Measurements from ENCODE around the gene URB1.
A peak's percentile ranks its signal among the peaks of the same experiment; 100 is the strongest.
"Not testable (repeated sequence)": the region's sequence is repeated elsewhere in the genome, so short reads cannot be mapped to it uniquely, and the experiment has no call there.

Gene URB1

GRCh38 chr21:32377991-32378390, 14.8 kb downstream of the URB1 start:
- H3K27ac ChIP-seq, result no peak overlapping the region
- POLR2A ChIA-PET (ENCODE audit: low non-redundant PET), result no interaction called here
- CTCF ChIA-PET, result no interaction called here
- no peak for TF ChIP-seq CTCF (conservative IDR thresholded peaks at IDR 0.05; ENCODE audit: low read depth)
- no peak for DNase-seq (ENCODE audit: low spot score)

- 0 out of 2 replicates have a peak overlapping the region, but pooled peaks have one; percentile 13 for H3K27ac ChIP-seq
- TF ChIP-seq CTCF (conservative IDR thresholded peaks at IDR 0.05; ENCODE audit: low read depth), result no peak
- DNase-seq (ENCODE audit: low spot score), result no peak
- CTCF ChIA-PET, result no interaction called here
- POLR2A ChIA-PET (ENCODE audit: low non-redundant PET), result no interaction called here
Measured at GRCh38 chr21:32377506-32377905, 15.3 kb downstream of the URB1 start.

DNA sequence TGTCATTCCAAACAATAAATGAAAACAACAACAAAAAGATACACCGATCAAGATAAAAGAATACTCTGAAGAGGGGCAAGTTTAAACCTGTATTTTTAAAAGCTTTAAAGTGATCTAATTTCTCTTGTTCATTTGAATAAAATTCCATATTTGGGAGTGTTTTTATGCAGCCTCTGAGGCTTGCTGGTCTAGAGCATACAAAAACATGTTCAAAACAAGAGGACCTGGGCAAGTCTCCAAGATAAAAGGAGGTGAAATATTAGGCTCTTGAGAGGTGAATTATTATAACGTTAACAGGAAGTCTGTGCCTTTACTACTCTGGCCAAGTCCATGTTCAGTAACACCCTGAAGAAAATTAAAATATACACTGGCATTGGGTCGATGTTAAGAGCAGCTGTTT, 20.1 kb downstream of the URB1 start:
- peak; percentile 38 for DNase-seq (ENCODE audit: low spot score)
- no peak overlapping the region for H3K27ac ChIP-seq
- POLR2A ChIA-PET (ENCODE audit: low non-redundant PET), result no interaction called here
- CTCF ChIA-PET, result interaction anchor here (1.0 kb wide), 1 partner anchor 228 kb away, joined by 3 read pairs; no protein-coding TSS in a partner anchor
- no peak for TF ChIP-seq CTCF (conservative IDR thresholded peaks at IDR 0.05; ENCODE audit: low read depth)

DNA sequence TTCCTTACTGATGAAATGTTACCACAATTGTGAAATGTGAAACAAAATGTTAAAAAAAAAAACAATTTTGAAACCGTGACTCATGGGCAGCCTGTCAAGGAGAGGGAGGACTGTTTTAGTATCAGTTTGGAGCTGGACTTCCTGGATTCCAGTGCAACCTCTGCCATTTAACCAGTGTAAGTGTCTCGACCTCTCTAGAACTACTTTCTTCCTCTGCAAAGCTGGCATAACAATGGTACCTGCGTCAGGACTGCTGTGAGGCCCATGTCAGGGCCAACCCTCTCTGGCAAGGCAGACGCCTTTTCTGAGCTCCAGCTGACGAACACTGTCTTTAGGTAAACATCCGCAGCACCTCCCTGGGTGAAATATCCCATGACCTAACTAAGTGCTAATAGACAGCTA, 20.9 kb downstream of the URB1 start:
- peak overlapping the region; percentile 89 for H3K27ac ChIP-seq
- CTCF ChIA-PET, result interaction anchor here (0.7 to 1.2 kb wide), 3 partner anchors 197 to 229 kb away, joined by 3 read pairs; no protein-coding TSS in a partner anchor

GRCh38 chr21:32370998-32371766, 21.6 kb downstream of the URB1 start:
- DNase-seq (ENCODE audit: low spot score), result no peak
- POLR2A ChIA-PET (ENCODE audit: low non-redundant PET), result no interaction called here
- no peak overlapping the region for H3K27ac ChIP-seq
- CTCF ChIA-PET, result interaction anchor here (0.7 to 1.2 kb wide), 2 partner anchors 198 to 230 kb away, joined by 3 read pairs; no protein-coding TSS in a partner anchor
- no peak for TF ChIP-seq CTCF (conservative IDR thresholded peaks at IDR 0.05; ENCODE audit: low read depth)

More for the DNA sequence above, 20.9 kb downstream of the URB1 start:
- POLR2A ChIA-PET (ENCODE audit: low non-redundant PET), result no interaction called here
- DNase-seq (ENCODE audit: low spot score), result peak; percentile 57
- TF ChIP-seq CTCF (conservative IDR thresholded peaks at IDR 0.05; ENCODE audit: low read depth), result no peak

DNA sequence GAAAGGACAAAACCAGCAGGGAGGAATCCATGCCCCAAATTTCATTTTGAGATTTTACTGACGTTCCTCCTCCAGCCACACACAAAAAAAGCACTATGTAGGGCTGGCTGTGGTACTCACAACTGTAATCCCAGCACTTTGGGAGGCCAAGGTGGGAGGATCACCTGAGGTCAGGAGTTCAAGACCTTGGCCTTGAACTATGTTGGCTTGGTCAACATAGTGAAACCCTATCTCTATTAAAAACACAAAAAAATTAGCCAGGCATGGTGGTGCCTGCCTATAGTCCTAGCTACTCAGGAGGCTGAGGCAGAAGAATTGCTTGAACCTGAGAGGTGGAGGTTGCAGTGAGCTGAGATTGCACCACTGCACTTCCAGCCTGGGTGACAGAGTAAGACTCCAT, 23.9 kb downstream of the URB1 start:
- DNase-seq (ENCODE audit: low spot score); CTCF ChIA-PET; POLR2A ChIA-PET (ENCODE audit: low non-redundant PET); H3K27ac ChIP-seq: not testable (repeated sequence)

DNA sequence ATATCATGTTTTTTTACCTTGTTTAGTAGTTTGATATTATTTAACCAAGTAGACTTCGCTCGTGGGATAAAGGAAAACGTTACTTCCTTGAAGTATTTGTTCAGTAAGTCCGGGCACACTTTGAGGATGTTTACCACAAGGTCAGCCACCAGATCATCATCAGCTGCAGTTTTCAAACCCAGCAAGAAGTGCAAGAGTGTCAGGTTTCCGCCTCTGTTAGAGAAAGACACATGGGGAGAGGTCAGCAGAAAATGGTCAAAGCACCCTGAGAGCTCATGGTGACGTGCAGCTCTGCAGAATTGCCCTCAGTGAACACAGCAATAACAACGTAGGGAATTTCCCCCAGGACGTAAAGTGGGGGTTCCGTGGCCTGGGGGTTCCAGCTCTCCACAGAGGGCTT, 24.4 kb downstream of the URB1 start:
- POLR2A ChIA-PET (ENCODE audit: low non-redundant PET), result no interaction called here
- DNase-seq (ENCODE audit: low spot score), result no peak
- no peak for TF ChIP-seq CTCF (conservative IDR thresholded peaks at IDR 0.05; ENCODE audit: low read depth)
- CTCF ChIA-PET, result interaction anchor here (0.5 to 2.1 kb wide), 2 partner anchors 26 to 232 kb away, joined by 3 to 7 read pairs; no protein-coding TSS in a partner anchor
- H3K27ac ChIP-seq, result 0 out of 2 replicates have a peak overlapping the region, but pooled peaks have one; percentile 7
